ENCODE data around the gene RAMP2. TPM values are rescaled to one million over a fixed set of nuclear protein-coding genes. Genes with fewer than 3 reads are reported as not detected.

Gene RAMP2
- total and polyA plus RNA-seq, 2 of the 13 experiments (the other 11 are each of a cell fraction or from before 2014, with no cell fraction given), result 1.4 to 5.2 TPM

- TF ChIP-seq ZNF687 (CRISPR knock-in tag; IDR thresholded peaks at IDR 0.05), result peak; percentile 30
- no peak for TF ChIP-seq ZNF451 (CRISPR knock-in tag; IDR thresholded peaks at IDR 0.05)
- no peak for TF ChIP-seq MTA3 (CRISPR knock-in tag; IDR thresholded peaks at IDR 0.05)
- TF ChIP-seq ZNF432 (CRISPR knock-in tag; IDR thresholded peaks at IDR 0.05; ENCODE audit: borderline replicate concordance), result no peak
- TF ChIP-seq ZNF850 (CRISPR knock-in tag; conservative IDR thresholded peaks at IDR 0.05), result no peak
- no peak for TF ChIP-seq IKZF1 (IDR thresholded peaks at IDR 0.05)
- TF ChIP-seq ZNF761 (CRISPR knock-in tag; conservative IDR thresholded peaks at IDR 0.05), result no peak; the same call in 1 of the 2 replicates
- TF ChIP-seq ZNF615 (CRISPR knock-in tag; IDR thresholded peaks at IDR 0.05; ENCODE audit: borderline replicate concordance), result no peak
- 0 out of 2 replicates have a peak, but pooled peaks have one; percentile 16 for TF ChIP-seq ZNF710 (CRISPR knock-in tag; IDR thresholded peaks at IDR 0.05; ENCODE audit: borderline replicate concordance)
- TF ChIP-seq ARID2 (CRISPR knock-in tag; IDR thresholded peaks at IDR 0.05; ENCODE audit: borderline replicate concordance), result peak; percentile 92; the same call in 1 of the 2 replicates
- TF ChIP-seq RNF219 (CRISPR knock-in tag; IDR thresholded peaks at IDR 0.05), result no peak; the same call in 1 of the 2 replicates
- no peak for TF ChIP-seq RERE (CRISPR knock-in tag; IDR thresholded peaks at IDR 0.05; ENCODE audit: low read depth)
- TF ChIP-seq REXO4 (CRISPR knock-in tag; IDR thresholded peaks at IDR 0.05; ENCODE audit: borderline replicate concordance), result no peak
- TF ChIP-seq SIX1 (CRISPR knock-in tag; IDR thresholded peaks at IDR 0.05; ENCODE audit: borderline replicate concordance), result no peak
Observed at GRCh38 chr17:42780851-42781638, 20.0 kb downstream of the RAMP2 start (continued).
